HepG2 (cell line): ENCODE data around the gene CRKL. TPM values are rescaled to one million over a fixed set of nuclear protein-coding genes. Genes with fewer than 3 reads are reported as not detected.

Source experiments
- CHD2 ChIP-seq: IDR thresholded peaks from 2 replicates; pipeline ENCODE4 v1.6.1; 2011; ENCODE audit warnings: low read depth, low read length, improper control_type of control experiment
- FOSL2 ChIP-seq: sonication (generic); formaldehyde crosslinking; IDR thresholded peaks from 2 replicates; pipeline ENCODE4 v1.4.0; 2020; ENCODE audit warnings: missing genetic modification reagents
- ZNF138 ChIP-seq: sonication (generic); formaldehyde crosslinking; IDR thresholded peaks from 2 replicates; pipeline ENCODE4 v1.5.0; 2020; ENCODE audit warnings: mild to moderate bottlenecking, low read depth, missing genetic modification reagents
- ZNF160 ChIP-seq: sonication (generic); formaldehyde crosslinking; IDR thresholded peaks from 2 replicates; pipeline ENCODE4 v1.8.0; 2022; ENCODE audit warnings: mild to moderate bottlenecking, inconsistent platforms, missing genetic modification reagents
- ZNF547 ChIP-seq: sonication (generic); formaldehyde crosslinking; IDR thresholded peaks from 2 replicates; pipeline ENCODE4 v1.5.1; 2020; ENCODE audit warnings: mild to moderate bottlenecking, missing genetic modification reagents
- polyA plus RNA-seq, 8 experiments: library from polyadenylated mRNA; depleted of rRNA in 3 of 8; stranded (reverse) in 7 of 8; unstranded in 1 of 8; fragments of >200 nt; fragmentation: Illumina TruSeq in 4 of 8; extraction: Trizol in 4 of 8; gene quantifications; 2 replicates each; pipeline versions ENCODE4 v1.2.1 to v1.2.3, GENCODE V29; 2011 to 2016; ENCODE audit warnings: low read depth in 4 of 8, missing spikeins in 1 of 8, mixed read lengths in 1 of 8; ENCODE audit not compliant: insufficient read depth in 1 of 8
- total RNA-seq, 5 experiments: library from RNA; depleted of rRNA; stranded (reverse); fragments of >200 nt; fragmentation: Illumina TruSeq; extraction: Trizol; gene quantifications; 2 replicates each; pipeline ENCODE4 v1.2.3, GENCODE V29; 2016; ENCODE audit warnings: low read depth in 1 of 5
- TF ChIP-seq, protein P1 (sequence below): sonication (generic); formaldehyde crosslinking; IDR thresholded peaks from 2 replicates; pipeline ENCODE4 v1.5.0; 2020; ENCODE audit warnings: mild to moderate bottlenecking, missing genetic modification reagents, borderline replicate concordance
- TF ChIP-seq, protein P2 (sequence below): sonication (generic); formaldehyde crosslinking; IDR thresholded peaks from 2 replicates; pipeline ENCODE4 v1.5.1; 2020; ENCODE audit warnings: mild to moderate bottlenecking, missing genetic modification reagents, borderline replicate concordance
- TF ChIP-seq, protein P3 (sequence below): sonication (generic); formaldehyde crosslinking; IDR thresholded peaks from 2 replicates; pipeline ENCODE4 v1.8.0; 2022; ENCODE audit warnings: mild to moderate bottlenecking, missing genetic modification reagents, moderate library complexity
- TF ChIP-seq, protein P4 (sequence below): sonication (generic); formaldehyde crosslinking; IDR thresholded peaks from 2 replicates; pipeline ENCODE4 v1.8.1; 2023; ENCODE audit warnings: mild to moderate bottlenecking, missing genetic modification reagents
- TF ChIP-seq, protein P5 (sequence below): sonication (generic); formaldehyde crosslinking; IDR thresholded peaks from 2 replicates; pipeline ENCODE4 v1.4.0; 2020; ENCODE audit warnings: missing genetic modification reagents, borderline replicate concordance
- TF ChIP-seq, protein P6 (sequence below): sonication (generic); formaldehyde crosslinking; IDR thresholded peaks from 2 replicates; pipeline ENCODE4 v1.5.1; 2020; ENCODE audit warnings: mild to moderate bottlenecking, missing genetic modification reagents, moderate library complexity

CRKL gene
- total and polyA plus RNA-seq, 2 of the 13 experiments (the other 11 are each of a cell fraction or from before 2014, with no cell fraction given), result 37.4 to 60.6 TPM

DNA sequence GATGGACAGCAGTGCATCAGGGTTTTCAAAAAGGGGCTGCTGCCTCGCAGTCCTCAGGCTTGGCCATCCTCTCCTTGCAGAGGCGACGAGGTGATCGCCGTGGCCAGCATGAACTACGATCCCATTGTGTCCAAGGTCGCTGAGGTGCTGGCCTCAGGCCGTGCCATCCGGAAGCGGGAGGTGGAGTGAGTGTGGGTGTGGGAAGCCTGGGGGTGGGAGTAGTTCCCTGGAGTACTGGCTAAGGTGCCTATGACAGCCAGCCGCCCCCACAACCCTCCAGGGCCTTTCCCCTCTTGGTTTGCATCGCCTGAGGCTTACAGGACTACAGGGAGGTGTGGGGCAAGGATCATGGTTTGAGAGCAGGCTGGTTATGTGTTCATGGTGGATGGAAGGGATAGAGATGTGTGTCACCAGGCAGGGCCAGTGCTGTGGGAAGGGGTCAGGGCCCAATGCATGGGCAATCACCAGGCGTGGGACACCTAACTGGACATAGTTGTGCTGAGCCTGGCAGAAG, 62.8 kb downstream of the CRKL start (continued):
- TF ChIP-seq, protein P1, sequence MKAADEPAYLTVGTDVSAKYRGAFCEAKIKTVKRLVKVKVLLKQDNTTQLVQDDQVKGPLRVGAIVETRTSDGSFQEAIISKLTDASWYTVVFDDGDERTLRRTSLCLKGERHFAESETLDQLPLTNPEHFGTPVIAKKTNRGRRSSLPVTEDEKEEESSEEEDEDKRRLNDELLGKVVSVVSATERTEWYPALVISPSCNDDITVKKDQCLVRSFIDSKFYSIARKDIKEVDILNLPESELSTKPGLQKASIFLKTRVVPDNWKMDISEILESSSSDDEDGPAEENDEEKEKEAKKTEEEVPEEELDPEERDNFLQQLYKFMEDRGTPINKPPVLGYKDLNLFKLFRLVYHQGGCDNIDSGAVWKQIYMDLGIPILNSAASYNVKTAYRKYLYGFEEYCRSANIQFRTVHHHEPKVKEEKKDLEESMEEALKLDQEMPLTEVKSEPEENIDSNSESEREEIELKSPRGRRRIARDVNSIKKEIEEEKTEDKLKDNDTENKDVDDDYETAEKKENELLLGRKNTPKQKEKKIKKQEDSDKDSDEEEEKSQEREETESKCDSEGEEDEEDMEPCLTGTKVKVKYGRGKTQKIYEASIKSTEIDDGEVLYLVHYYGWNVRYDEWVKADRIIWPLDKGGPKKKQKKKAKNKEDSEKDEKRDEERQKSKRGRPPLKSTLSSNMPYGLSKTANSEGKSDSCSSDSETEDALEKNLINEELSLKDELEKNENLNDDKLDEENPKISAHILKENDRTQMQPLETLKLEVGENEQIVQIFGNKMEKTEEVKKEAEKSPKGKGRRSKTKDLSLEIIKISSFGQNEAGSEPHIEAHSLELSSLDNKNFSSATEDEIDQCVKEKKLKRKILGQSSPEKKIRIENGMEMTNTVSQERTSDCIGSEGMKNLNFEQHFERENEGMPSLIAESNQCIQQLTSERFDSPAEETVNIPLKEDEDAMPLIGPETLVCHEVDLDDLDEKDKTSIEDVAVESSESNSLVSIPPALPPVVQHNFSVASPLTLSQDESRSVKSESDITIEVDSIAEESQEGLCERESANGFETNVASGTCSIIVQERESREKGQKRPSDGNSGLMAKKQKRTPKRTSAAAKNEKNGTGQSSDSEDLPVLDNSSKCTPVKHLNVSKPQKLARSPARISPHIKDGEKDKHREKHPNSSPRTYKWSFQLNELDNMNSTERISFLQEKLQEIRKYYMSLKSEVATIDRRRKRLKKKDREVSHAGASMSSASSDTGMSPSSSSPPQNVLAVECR (CRISPR knock-in tag), result peak; percentile 70; the same call in 1 of the 2 replicates
- TF ChIP-seq, protein P2, sequence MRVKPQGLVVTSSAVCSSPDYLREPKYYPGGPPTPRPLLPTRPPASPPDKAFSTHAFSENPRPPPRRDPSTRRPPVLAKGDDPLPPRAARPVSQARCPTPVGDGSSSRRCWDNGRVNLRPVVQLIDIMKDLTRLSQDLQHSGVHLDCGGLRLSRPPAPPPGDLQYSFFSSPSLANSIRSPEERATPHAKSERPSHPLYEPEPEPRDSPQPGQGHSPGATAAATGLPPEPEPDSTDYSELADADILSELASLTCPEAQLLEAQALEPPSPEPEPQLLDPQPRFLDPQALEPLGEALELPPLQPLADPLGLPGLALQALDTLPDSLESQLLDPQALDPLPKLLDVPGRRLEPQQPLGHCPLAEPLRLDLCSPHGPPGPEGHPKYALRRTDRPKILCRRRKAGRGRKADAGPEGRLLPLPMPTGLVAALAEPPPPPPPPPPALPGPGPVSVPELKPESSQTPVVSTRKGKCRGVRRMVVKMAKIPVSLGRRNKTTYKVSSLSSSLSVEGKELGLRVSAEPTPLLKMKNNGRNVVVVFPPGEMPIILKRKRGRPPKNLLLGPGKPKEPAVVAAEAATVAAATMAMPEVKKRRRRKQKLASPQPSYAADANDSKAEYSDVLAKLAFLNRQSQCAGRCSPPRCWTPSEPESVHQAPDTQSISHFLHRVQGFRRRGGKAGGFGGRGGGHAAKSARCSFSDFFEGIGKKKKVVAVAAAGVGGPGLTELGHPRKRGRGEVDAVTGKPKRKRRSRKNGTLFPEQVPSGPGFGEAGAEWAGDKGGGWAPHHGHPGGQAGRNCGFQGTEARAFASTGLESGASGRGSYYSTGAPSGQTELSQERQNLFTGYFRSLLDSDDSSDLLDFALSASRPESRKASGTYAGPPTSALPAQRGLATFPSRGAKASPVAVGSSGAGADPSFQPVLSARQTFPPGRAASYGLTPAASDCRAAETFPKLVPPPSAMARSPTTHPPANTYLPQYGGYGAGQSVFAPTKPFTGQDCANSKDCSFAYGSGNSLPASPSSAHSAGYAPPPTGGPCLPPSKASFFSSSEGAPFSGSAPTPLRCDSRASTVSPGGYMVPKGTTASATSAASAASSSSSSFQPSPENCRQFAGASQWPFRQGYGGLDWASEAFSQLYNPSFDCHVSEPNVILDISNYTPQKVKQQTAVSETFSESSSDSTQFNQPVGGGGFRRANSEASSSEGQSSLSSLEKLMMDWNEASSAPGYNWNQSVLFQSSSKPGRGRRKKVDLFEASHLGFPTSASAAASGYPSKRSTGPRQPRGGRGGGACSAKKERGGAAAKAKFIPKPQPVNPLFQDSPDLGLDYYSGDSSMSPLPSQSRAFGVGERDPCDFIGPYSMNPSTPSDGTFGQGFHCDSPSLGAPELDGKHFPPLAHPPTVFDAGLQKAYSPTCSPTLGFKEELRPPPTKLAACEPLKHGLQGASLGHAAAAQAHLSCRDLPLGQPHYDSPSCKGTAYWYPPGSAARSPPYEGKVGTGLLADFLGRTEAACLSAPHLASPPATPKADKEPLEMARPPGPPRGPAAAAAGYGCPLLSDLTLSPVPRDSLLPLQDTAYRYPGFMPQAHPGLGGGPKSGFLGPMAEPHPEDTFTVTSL (CRISPR knock-in tag), result no peak
- TF ChIP-seq, protein P3, sequence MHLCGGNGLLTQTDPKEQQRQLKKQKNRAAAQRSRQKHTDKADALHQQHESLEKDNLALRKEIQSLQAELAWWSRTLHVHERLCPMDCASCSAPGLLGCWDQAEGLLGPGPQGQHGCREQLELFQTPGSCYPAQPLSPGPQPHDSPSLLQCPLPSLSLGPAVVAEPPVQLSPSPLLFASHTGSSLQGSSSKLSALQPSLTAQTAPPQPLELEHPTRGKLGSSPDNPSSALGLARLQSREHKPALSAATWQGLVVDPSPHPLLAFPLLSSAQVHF, result no peak
- 0 out of 2 replicates have a peak, but pooled peaks have one; percentile 52 for TF ChIP-seq ZNF547 (CRISPR knock-in tag)
- TF ChIP-seq, protein P4, sequence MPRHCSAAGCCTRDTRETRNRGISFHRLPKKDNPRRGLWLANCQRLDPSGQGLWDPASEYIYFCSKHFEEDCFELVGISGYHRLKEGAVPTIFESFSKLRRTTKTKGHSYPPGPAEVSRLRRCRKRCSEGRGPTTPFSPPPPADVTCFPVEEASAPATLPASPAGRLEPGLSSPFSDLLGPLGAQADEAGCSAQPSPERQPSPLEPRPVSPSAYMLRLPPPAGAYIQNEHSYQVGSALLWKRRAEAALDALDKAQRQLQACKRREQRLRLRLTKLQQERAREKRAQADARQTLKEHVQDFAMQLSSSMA (CRISPR knock-in tag), result no peak
- TF ChIP-seq ZNF160, result no peak
- TF ChIP-seq CHD2, result no peak
- TF ChIP-seq, protein P5, sequence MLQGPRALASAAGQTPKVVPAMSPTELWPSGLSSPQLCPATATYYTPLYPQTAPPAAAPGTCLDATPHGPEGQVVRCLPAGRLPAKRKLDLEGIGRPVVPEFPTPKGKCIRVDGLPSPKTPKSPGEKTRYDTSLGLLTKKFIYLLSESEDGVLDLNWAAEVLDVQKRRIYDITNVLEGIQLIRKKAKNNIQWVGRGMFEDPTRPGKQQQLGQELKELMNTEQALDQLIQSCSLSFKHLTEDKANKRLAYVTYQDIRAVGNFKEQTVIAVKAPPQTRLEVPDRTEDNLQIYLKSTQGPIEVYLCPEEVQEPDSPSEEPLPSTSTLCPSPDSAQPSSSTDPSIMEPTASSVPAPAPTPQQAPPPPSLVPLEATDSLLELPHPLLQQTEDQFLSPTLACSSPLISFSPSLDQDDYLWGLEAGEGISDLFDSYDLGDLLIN (CRISPR knock-in tag), result no peak
- TF ChIP-seq, protein P6, sequence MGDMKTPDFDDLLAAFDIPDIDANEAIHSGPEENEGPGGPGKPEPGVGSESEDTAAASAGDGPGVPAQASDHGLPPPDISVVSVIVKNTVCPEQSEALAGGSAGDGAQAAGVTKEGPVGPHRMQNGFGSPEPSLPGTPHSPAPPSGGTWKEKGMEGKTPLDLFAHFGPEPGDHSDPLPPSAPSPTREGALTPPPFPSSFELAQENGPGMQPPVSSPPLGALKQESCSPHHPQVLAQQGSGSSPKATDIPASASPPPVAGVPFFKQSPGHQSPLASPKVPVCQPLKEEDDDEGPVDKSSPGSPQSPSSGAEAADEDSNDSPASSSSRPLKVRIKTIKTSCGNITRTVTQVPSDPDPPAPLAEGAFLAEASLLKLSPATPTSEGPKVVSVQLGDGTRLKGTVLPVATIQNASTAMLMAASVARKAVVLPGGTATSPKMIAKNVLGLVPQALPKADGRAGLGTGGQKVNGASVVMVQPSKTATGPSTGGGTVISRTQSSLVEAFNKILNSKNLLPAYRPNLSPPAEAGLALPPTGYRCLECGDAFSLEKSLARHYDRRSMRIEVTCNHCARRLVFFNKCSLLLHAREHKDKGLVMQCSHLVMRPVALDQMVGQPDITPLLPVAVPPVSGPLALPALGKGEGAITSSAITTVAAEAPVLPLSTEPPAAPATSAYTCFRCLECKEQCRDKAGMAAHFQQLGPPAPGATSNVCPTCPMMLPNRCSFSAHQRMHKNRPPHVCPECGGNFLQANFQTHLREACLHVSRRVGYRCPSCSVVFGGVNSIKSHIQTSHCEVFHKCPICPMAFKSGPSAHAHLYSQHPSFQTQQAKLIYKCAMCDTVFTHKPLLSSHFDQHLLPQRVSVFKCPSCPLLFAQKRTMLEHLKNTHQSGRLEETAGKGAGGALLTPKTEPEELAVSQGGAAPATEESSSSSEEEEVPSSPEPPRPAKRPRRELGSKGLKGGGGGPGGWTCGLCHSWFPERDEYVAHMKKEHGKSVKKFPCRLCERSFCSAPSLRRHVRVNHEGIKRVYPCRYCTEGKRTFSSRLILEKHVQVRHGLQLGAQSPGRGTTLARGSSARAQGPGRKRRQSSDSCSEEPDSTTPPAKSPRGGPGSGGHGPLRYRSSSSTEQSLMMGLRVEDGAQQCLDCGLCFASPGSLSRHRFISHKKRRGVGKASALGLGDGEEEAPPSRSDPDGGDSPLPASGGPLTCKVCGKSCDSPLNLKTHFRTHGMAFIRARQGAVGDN (CRISPR knock-in tag), result peak; percentile 98
- TF ChIP-seq FOSL2 (CRISPR knock-in tag), result no peak
- no peak for TF ChIP-seq ZNF138 (CRISPR knock-in tag)
